SW 1271 (cell line): Measurements from ENCODE around the gene THSD4.
A peak's percentile ranks its signal among the peaks of the same experiment; 100 is the strongest.
"Not testable (repeated sequence)": the region's sequence is repeated elsewhere in the genome, so short reads cannot be mapped to it uniquely, and the experiment has no call there.

Experiments
- DNase-seq, 2 experiments: peaks; one replicate each; lab custom pipeline; 2025; lab: John Stamatoyannopoulos, UW

Gene THSD4

GRCh38 chr15:71189718-71190117 is 74.4 kb downstream of the THSD4 start:
- no peak for DNase-seq

GRCh38 chr15:71191296-71191695 is 76.0 kb downstream of the THSD4 start:
- DNase-seq, result no peak

GRCh38 chr15:71192816-71193215 is 77.5 kb downstream of the THSD4 start:
- DNase-seq, result no peak

GRCh38 chr15:71194286-71194685 is 79.0 kb downstream of the THSD4 start:
- DNase-seq, result no peak

GRCh38 chr15:71195242-71195641 is 80.0 kb downstream of the THSD4 start:
- peak in 1 of 2 experiments; percentile 38 for DNase-seq

- no peak for DNase-seq
These were observed 82.3 kb downstream of the THSD4 start for GRCh38 chr15:71197620-71198019.

GRCh38 chr15:71198846-71199245 is 83.6 kb downstream of the THSD4 start:
- DNase-seq, result no peak

- DNase-seq, result no peak
These were observed 84.4 kb downstream of the THSD4 start for GRCh38 chr15:71199384-71200351.

GRCh38 chr15:71201477-71201876 is 86.2 kb downstream of the THSD4 start:
- no peak for DNase-seq

GRCh38 chr15:71202712-71203111 is 87.4 kb downstream of the THSD4 start:
- DNase-seq, result no peak

- DNase-seq, result no peak
These were observed 88.6 kb downstream of the THSD4 start for GRCh38 chr15:71203586-71204474.

- DNase-seq, result no peak
These were observed 91.9 kb downstream of the THSD4 start for GRCh38 chr15:71207141-71207540.

GRCh38 chr15:71212146-71212545 is 96.9 kb downstream of the THSD4 start:
- DNase-seq, result no peak

- DNase-seq, result not testable (repeated sequence)
These were observed 98.7 kb downstream of the THSD4 start for GRCh38 chr15:71213943-71214342.

- DNase-seq, result no peak
These were observed 100.0 kb downstream of the THSD4 start for GRCh38 chr15:71215126-71215894.

GRCh38 chr15:71218272-71218805 is 103.1 kb downstream of the THSD4 start:
- DNase-seq, result no peak

GRCh38 chr15:71219101-71219500 is 103.8 kb downstream of the THSD4 start:
- no peak for DNase-seq

- DNase-seq, result no peak
These were observed 104.4 kb downstream of the THSD4 start for GRCh38 chr15:71219645-71220044.

- DNase-seq, result no peak
These were observed 105.6 kb downstream of the THSD4 start for GRCh38 chr15:71220828-71221227.

- no peak for DNase-seq
These were observed 106.1 kb downstream of the THSD4 start for GRCh38 chr15:71221417-71221816.

- DNase-seq, result no peak
These were observed 108.2 kb downstream of the THSD4 start for GRCh38 chr15:71223516-71223915.

- DNase-seq, result no peak
These were observed 108.8 kb downstream of the THSD4 start for GRCh38 chr15:71224024-71224423.
